DND-41 (cell line): ENCODE data around the gene NUDT1.

ENCODE experiments used
- EZH2 ChIP-seq: IDR thresholded peaks from 3 replicates; pipeline ENCODE4 v1.6.1; 2012; ENCODE audit warnings: borderline replicate concordance, low read depth, mild to moderate bottlenecking, moderate library complexity, low read length, inconsistent platforms; ENCODE audit not compliant: severe bottlenecking
- TF ChIP-seq, protein P1 (sequence below): IDR thresholded peaks from 2 replicates; pipeline ENCODE4 v1.5.1; 2012; ENCODE audit warnings: borderline replicate concordance, low read length, moderate library complexity, mild to moderate bottlenecking; ENCODE audit not compliant: poor library complexity, severe bottlenecking; ENCODE audit errors: extremely low read depth

DNA sequence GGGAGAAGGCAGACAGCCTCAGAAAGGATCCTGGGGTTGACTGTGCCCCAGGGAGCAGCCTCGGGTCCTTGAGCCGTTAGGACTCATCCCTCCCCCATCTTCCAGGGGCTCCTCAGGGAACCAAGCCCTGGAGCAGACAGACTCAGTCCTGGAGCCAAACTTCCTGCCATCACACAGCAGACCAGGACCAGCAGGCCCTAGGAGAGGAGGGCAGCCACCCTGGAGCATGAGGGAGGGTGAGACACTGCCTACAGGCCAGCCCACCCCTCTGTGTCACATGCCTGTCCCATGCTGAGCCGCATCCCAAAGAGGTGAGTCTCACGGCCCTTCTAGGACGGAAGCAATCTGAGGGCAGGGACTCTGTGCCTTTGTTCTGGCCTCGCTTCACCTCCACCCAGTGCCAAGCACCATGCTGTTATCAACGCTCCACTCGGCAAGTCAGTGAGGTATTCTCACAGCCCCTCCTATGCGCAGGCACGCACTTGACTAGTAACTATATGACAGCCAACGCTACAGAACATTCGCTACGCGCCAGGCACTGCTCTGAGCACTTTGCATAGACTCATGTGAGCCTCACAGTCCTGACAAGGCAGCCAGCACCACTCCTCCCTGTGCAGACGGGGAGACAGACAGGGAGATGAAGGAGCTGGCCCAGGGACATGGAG is 28.3 kb upstream of the NUDT1 start:
- TF ChIP-seq, protein P1, sequence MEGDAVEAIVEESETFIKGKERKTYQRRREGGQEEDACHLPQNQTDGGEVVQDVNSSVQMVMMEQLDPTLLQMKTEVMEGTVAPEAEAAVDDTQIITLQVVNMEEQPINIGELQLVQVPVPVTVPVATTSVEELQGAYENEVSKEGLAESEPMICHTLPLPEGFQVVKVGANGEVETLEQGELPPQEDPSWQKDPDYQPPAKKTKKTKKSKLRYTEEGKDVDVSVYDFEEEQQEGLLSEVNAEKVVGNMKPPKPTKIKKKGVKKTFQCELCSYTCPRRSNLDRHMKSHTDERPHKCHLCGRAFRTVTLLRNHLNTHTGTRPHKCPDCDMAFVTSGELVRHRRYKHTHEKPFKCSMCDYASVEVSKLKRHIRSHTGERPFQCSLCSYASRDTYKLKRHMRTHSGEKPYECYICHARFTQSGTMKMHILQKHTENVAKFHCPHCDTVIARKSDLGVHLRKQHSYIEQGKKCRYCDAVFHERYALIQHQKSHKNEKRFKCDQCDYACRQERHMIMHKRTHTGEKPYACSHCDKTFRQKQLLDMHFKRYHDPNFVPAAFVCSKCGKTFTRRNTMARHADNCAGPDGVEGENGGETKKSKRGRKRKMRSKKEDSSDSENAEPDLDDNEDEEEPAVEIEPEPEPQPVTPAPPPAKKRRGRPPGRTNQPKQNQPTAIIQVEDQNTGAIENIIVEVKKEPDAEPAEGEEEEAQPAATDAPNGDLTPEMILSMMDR = no peak
- TF ChIP-seq EZH2 = no peak
